HG02885 (cell line): ENCODE results near the gene VAT1L.

Source experiments
- ATAC-seq: cut with Tn5 transposase; IDR thresholded peaks from one replicate; pipeline ENCODE4 v1.9.1; 2021; ENCODE audit warnings: mild to moderate bottlenecking; ENCODE audit not compliant: unreplicated experiment, poor library complexity

VAT1L gene

GRCh38 chr16:77897831-77898605, 109.7 kb downstream of the VAT1L start:
- no peak for ATAC-seq

- no peak for ATAC-seq
These were observed 110.4 kb downstream of the VAT1L start for GRCh38 chr16:77898671-77899211.

DNA sequence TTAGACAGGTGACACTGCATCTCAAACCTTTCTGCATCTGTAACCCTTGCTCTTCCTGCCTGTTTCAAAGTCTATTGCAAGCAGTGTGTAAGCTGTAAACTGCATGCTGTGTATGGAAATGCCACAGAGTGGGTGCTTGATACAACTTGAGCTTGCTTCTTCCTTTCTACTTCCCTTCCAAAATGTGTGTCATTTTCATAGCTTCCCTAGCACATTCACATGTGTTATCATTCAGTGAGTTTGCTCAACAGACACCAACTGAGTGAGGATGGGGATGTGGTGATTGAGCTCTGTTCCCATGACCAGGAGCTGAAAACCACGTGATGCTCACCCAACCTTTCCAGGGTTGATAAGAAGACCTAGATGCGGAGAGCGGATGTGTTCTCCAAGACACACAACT, 111.1 kb downstream of the VAT1L start:
- ATAC-seq: no peak

- ATAC-seq: no peak
These were observed 117.1 kb downstream of the VAT1L start for GRCh38 chr16:77905374-77905920.

DNA sequence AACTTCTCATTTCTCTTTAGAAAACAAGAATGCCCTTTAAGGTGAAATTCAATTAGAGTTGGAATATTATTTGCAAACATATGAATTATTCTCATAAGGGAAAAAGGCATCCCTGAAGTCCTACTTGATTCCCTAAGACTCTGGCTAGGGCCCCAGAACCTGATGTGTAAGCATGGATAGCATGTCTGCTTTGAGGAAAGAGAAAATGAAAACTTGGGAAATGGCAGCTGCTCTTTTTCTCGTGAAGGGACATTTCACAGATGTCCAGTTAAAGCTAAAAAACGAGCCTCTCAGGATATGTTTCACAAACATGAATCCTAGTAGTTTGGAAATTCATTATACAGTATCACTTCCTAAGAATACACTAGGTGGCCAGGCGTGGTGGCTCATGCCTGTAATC, 121.7 kb downstream of the VAT1L start:
- no peak for ATAC-seq

DNA sequence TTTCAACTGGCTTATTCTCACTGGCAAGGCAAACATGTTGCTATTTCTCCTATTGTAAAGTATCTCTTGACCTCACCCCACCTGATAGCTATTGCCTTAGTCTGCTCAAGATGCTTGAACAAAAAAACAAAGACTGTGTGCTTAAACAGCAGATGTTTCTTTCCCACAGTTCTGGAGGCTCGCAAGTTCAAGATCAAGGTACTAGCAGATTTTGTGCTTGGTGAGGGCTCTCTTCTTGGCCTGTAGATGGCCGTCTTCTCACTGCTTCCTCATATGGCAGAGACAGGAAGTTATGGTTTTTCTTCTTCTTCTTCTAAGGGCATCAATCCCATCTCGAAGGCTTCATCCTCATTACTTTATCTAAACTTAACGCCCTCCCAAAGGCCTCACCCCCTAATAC, 124.3 kb downstream of the VAT1L start:
- ATAC-seq: no peak

- ATAC-seq: no peak
These were observed 125.4 kb downstream of the VAT1L start for GRCh38 chr16:77913738-77914253.

DNA sequence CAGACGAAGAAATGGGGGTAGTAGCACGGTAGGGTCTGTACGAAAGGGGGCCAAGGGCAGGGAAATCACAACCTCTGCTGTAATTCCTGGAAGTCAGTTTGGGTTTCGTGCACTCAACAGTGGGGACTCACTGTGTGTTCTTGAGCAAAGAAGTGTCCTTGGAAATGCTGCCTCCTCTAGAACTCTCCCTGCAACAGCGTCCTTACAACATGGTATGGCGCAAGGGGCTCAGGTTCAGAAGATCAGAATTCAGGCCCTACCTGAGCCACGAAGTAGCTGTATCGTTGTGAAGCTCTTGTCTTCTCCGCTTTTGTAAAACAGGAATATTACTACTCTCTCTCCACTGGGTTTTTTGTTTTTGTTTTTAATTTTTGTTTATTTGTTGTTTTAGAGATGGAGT, 127.7 kb downstream of the VAT1L start:
- ATAC-seq: no peak

DNA sequence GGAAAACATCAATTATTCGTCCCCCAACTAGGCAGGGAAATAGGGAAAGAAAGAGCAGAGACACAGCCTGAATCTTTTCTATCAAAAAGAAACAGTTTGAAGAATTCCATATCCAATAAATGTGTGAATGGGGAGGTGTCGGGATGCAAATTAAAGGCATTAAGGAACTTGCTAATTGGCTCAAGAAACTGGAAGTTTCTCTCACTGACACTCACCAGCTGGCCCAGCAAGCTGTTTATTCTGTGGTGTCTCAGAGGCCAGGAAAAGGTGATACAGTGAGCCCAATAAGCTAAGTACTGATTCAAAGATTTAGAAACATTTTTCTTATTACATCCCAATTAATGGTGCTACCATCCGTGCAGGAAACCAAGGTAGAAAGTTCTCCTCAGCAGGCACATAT, 129.6 kb downstream of the VAT1L start:
- ATAC-seq: no peak

DNA sequence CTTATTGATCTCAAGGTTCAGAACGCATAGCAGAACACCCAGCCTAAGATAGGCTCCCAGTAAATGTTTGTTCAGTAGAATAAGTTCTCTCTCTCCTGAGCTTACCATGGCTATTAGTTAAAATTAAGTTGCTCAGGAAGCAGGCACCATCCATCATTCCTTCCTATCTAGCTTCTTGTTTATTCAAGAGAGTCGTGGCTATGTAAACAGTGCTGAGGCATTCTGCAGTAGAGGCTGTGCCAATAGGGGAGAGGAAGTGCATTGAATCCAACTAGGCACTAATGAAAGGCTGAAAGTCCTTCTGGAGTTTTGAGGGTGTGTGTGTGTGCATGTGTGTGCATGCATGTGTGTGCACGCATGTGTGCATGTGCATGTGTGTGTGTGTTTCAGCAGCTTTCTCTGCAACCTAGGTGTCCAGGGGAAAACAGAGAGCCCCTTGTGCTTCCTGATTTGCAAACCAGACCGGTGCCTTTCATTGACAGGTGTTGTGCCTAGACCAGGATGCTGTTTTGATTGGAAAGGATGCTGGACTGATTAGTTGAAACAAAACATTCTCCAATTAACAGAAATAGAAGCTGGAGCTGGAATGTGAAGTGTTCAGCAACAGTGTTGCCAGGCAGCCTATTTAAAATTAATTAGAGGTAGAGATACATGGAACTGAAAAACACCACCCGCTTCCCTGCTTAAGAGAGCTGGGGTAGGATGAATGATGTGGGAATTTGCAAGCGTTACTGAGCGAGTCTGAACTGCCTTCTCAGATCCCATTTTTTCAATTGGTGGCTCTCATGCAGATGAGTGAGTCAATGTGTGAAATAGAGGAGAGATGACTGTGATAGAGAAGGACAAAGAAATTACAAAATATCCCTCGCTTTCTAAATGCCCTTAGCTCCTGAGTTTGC, 130.7 kb downstream of the VAT1L start:
- ATAC-seq: no peak

- no peak for ATAC-seq
These were observed 131.5 kb downstream of the VAT1L start for GRCh38 chr16:77919761-77920415.

DNA sequence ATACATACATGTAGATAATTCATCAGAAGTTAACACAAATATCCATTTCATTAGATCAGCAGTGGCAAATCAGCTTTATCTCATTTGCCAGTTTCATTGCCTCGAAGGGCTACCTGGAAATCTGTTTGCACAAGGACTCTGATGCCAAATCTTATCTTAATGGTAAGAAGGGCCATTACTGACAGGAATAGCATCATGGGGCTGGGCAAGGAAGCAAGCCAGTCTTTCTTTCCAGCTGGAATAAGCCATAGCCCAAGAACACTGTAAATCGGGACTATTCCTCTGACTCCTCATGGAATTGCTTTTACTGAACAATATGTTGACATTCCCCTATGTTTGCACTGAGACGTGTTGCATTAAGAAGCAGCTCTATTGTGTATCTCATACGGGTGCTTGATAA, 132.6 kb downstream of the VAT1L start:
- no peak for ATAC-seq

- ATAC-seq: no peak
These were observed 133.9 kb downstream of the VAT1L start for GRCh38 chr16:77922228-77922754.

DNA sequence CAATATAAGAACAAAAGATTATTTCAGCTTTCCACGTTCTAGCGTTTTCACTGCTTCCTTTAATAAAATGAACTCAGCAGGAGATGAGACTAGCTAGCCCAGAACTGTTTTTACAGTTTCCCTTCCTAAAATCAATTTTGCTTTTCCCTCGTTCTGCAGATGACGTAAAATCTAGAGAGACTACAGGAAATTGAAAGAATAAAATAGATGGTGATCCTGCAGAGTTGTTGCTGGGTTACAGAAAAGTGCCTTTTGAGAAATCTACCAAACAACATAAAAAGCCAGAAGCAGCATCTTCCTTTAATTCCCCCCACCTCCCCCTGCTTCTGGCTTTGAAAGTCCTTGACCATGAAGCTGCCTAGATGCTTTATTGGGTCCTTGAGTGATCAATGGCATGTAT, 137.2 kb downstream of the VAT1L start:
- ATAC-seq: no peak

DNA sequence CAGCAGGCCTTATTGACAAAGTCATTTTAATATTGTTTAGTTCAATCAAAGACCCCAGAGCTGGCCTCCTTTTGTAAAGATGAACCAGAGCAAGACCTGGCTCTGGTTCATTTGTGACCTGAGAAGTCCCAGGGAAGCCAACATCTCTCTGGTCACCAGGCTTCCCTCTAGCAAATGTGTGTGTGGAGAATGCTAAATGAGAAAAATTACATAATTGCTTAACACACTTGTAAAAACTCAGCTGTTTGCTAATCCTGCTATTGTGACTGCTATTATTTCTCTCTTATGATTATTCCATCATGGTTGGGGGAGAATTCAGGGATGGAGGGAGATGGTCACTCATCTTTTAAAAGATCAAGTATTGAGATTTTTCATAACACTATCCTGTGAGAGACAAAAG, 139.7 kb downstream of the VAT1L start:
- no peak for ATAC-seq

DNA sequence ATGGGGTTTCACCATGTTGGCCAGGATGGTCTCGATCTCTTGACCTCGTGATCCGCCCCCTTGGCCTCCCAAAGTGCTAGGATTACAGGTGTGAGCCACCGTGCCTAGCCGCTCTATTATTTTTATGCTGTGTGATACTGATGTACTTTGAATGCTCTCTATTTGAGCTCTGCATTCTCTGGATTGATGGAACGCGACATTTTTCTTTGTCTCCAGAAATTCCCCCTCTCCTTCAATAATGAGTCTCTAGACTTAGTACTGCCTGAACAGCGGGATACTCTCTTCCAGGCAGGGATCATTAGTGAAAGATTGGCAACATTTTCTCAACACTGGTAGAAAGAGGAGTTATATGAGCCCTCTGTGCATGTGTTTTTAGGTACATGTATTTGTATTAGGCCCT, 140.6 kb downstream of the VAT1L start:
- no peak for ATAC-seq

GRCh38 chr16:77931058-77931457, 142.7 kb downstream of the VAT1L start:
- no peak for ATAC-seq

DNA sequence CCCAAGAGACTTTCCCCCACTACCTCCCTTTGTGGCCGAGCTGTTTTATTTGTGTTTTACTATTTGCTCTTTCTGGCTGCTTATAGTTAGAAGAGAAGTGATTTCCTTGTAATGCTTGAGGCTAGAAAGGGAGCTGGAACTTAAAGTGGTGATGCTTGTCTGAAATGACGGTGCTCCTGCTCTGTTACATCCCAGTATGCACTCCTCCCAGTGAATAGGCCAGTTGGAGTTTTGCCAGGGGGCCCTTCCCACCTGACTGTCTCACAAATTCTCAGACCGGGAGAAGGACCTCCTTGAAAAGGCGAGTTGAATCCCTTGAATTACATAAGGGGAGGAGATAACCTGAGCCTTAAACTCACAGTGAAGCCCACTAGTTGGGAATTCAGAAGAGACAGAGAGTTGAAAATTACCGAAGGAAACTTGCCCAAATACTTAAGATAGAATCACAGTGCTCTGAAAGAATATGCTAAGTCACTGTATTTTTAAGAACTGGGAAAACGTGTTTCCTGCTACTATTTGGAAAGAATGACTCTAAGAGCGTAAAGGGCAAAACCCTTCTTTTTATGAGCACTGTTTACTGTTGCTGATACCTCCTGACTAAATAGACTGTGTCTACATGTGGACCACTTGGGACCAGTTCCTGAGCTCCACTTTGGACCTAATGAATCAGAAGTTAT, 149.2 kb downstream of the VAT1L start:
- ATAC-seq: no peak

GRCh38 chr16:77938913-77939312, 150.5 kb downstream of the VAT1L start:
- ATAC-seq: no peak
